NCI-H1092 (cell line): ENCODE data around the gene GYG2.

Source experiments
- DNase-seq: peaks from one replicate; lab custom pipeline; 2025; lab: John Stamatoyannopoulos, UW

The GYG2 gene

GRCh38 chrX:2817036-2817435 lies 11.7 kb upstream of the GYG2 start:
- no peak for DNase-seq

- DNase-seq, result no peak
Measured at GRCh38 chrX:2819345-2820135, 9.2 kb upstream of the GYG2 start.

GRCh38 chrX:2820136-2820771 lies 8.5 kb upstream of the GYG2 start:
- no peak for DNase-seq

GRCh38 chrX:2823795-2824386 lies 4.8 kb upstream of the GYG2 start:
- no peak for DNase-seq

- no peak for DNase-seq
Measured at GRCh38 chrX:2824886-2825285, 3.8 kb upstream of the GYG2 start.

GRCh38 chrX:2828959-2829411 lies 255 bp downstream of the GYG2 start:
- no peak for DNase-seq

- DNase-seq, result no peak
Measured at GRCh38 chrX:2829469-2830246, 928 bp downstream of the GYG2 start.

GRCh38 chrX:2831471-2832228 lies 2.9 kb downstream of the GYG2 start:
- DNase-seq, result no peak

GRCh38 chrX:2837961-2838360 lies 9.2 kb downstream of the GYG2 start:
- DNase-seq, result no peak

GRCh38 chrX:2840961-2841360 lies 12.2 kb downstream of the GYG2 start:
- DNase-seq, result no peak

- no peak for DNase-seq
Measured at GRCh38 chrX:2841537-2841936, 12.8 kb downstream of the GYG2 start.

GRCh38 chrX:2846992-2847391 lies 18.3 kb downstream of the GYG2 start:
- DNase-seq, result no peak

GRCh38 chrX:2848871-2849301 lies 20.2 kb downstream of the GYG2 start:
- no peak for DNase-seq

GRCh38 chrX:2854918-2855317 lies 26.2 kb downstream of the GYG2 start:
- no peak for DNase-seq

GRCh38 chrX:2855761-2856160 lies 27.0 kb downstream of the GYG2 start:
- no peak for DNase-seq

GRCh38 chrX:2857566-2857965 lies 28.8 kb downstream of the GYG2 start:
- no peak for DNase-seq

GRCh38 chrX:2859197-2859797 lies 30.6 kb downstream of the GYG2 start:
- no peak for DNase-seq

- DNase-seq, result no peak
Measured at GRCh38 chrX:2862404-2862803, 33.7 kb downstream of the GYG2 start.

- no peak for DNase-seq
Measured at GRCh38 chrX:2863646-2864045, 34.9 kb downstream of the GYG2 start.

GRCh38 chrX:2867206-2867605 lies 38.5 kb downstream of the GYG2 start:
- DNase-seq, result no peak

- no peak for DNase-seq
Measured at GRCh38 chrX:2870650-2871049, 41.9 kb downstream of the GYG2 start.
